HepG2 (cell line): ENCODE data around the gene PRDM12. TPM values are rescaled to one million over a fixed set of nuclear protein-coding genes. Genes with fewer than 3 reads are reported as not detected.

ENCODE experiments used
- ATAC-seq: fragments of 200-7000 bp; cut with Tn5 transposase; 3 replicates; pipeline ENCODE4 v1.9.1; 2020; ENCODE audit warnings: mild to moderate bottlenecking, moderate library complexity
- BruUV-seq: library from RNA; stranded (reverse); fragments of 400-500 nt; replicated peaks from 2 replicates; lab custom pipeline; 2021; lab: Mats Ljungman, UMichigan
- CTCF ChIA-PET: fragments of 300-600 bp; formaldehyde crosslinking; extraction: SDS; loops from one replicate; lab custom pipeline; 2021; ENCODE audit warnings: low total read pairs, inconsistent platforms, low intra/inter-chr PET ratio; lab: Yijun Ruan, JAX
- POLR2A ChIA-PET: fragments of 350-600 bp; sonication (Branson Sonifier 250); formaldehyde crosslinking; loops from one replicate; lab custom pipeline; 2020; ENCODE audit warnings: antibody characterized with exemption, inconsistent platforms; lab: Yijun Ruan, JAX
- DNase-seq: peaks from one replicate; pipeline ENCODE4 v3.0.0-alpha.2; 2015; ENCODE audit warnings: low spot score
- FAIRE-seq: peaks from 3 replicates; lab custom pipeline; 2011; peaks lifted over from hg19 to GRCh38; lab: Jason Lieb, UNC
- H2AFZ ChIP-seq: one replicate; pipeline ENCODE4 v1.6.1; 2011; ENCODE audit warnings: low read length, inconsistent platforms
- H3K27ac ChIP-seq: fragments of 300-600 bp; 3 replicates; pipeline ENCODE4 v1.8.0; 2011; ENCODE audit warnings: mixed run types, mild to moderate bottlenecking, mixed read lengths, low read length, inconsistent platforms; ENCODE audit not compliant: insufficient read depth; ENCODE audit errors: extremely low read length
- H3K27me3 ChIP-seq, 2 experiments: fragments of 200-600 bp in 1 of 2; 2 replicates in 1 of 2; 3 replicates in 1 of 2; pipeline versions ENCODE4 v1.6.0 to v1.8.0; 2011; ENCODE audit warnings: low read length in 2 of 2, mild to moderate bottlenecking in 2 of 2, moderate library complexity in 2 of 2, inconsistent platforms in 1 of 2; ENCODE audit not compliant: insufficient read depth in 2 of 2, control insufficient read depth in 1 of 2
- H3K36me3 ChIP-seq, 2 experiments: fragments of 200-600 bp in 1 of 2; replicated peaks in 1 of 2; 2 replicates in 1 of 2; 3 replicates in 1 of 2; pipeline versions ENCODE4 v1.5.1 to v1.8.0; 2011; ENCODE audit warnings: low read length in 2 of 2, inconsistent platforms in 1 of 2; ENCODE audit not compliant: insufficient read depth in 2 of 2, control insufficient read depth in 1 of 2
- H3K4me1 ChIP-seq: 2 replicates; pipeline ENCODE4 v1.5.1; 2012; ENCODE audit warnings: low read length, inconsistent platforms; ENCODE audit not compliant: insufficient read depth
- H3K4me2 ChIP-seq: 2 replicates; pipeline ENCODE4 v1.6.0; 2011; ENCODE audit warnings: low read depth, low read length, inconsistent platforms
- H3K4me3 ChIP-seq, 3 experiments: fragments of 200-600 bp in 1 of 3; sonication (generic), shearing (Covaris generic) in 1 of 3; replicated peaks in 1 of 3; 2 replicates each; pipeline ENCODE4 v1.5.1; 2011 to 2016; ENCODE audit warnings: low read length in 3 of 3, inconsistent platforms in 2 of 3, low read depth in 2 of 3, mild to moderate bottlenecking in 2 of 3, control low read depth in 1 of 3, mixed read lengths in 1 of 3; ENCODE audit not compliant: insufficient read depth in 1 of 3
- H3K79me2 ChIP-seq: one replicate; pipeline ENCODE4 v1.6.1; 2011; ENCODE audit warnings: low read length, inconsistent platforms; ENCODE audit not compliant: insufficient read depth
- H3K9ac ChIP-seq: 2 replicates; pipeline ENCODE4 v1.6.0; 2011; ENCODE audit warnings: mild to moderate bottlenecking, low read depth, low read length, inconsistent platforms; ENCODE audit not compliant: insufficient read depth
- H3K9me3 ChIP-seq: 2 replicates; pipeline ENCODE4 v1.5.1; 2012; ENCODE audit warnings: mild to moderate bottlenecking, low read length
- H4K20me1 ChIP-seq: 2 replicates; pipeline ENCODE4 v1.6.0; 2011; ENCODE audit warnings: inconsistent platforms, mild to moderate bottlenecking, low read length, moderate library complexity; ENCODE audit not compliant: insufficient read depth
- E2F2 ChIP-seq: sonication (generic); formaldehyde crosslinking; IDR thresholded peaks from 2 replicates; pipeline ENCODE4 v1.4.0; 2020; ENCODE audit warnings: missing genetic modification reagents, borderline replicate concordance
- FUBP1 ChIP-seq: sonication (generic); formaldehyde crosslinking; IDR thresholded peaks from 2 replicates; pipeline ENCODE4 v1.5.1; 2020; ENCODE audit warnings: missing genetic modification reagents, mild to moderate bottlenecking, borderline replicate concordance
- HNRNPK ChIP-seq: fragments of 200-400 bp; formaldehyde crosslinking; IDR thresholded peaks from 2 replicates; pipeline ENCODE4 v1.6.1; 2018; ENCODE audit warnings: low read length, low read depth, moderate library complexity, mild to moderate bottlenecking; ENCODE audit not compliant: poor library complexity, severe bottlenecking
- NONO ChIP-seq, 2 experiments: fragments of 450-650 bp in 1 of 2; sonication (generic) in 1 of 2; formaldehyde crosslinking in 1 of 2; IDR thresholded peaks in 1 of 2; conservative IDR thresholded peaks in 1 of 2; 2 replicates each; pipeline versions ENCODE4 v1.6.1 to v1.8.0; 2017 to 2022; ENCODE audit warnings: mild to moderate bottlenecking in 1 of 2, missing genetic modification reagents in 1 of 2, moderate library complexity in 1 of 2
- PLRG1 ChIP-seq: fragments of 450-650 bp; conservative IDR thresholded peaks from 2 replicates; pipeline ENCODE4 v1.6.1; 2016
- SP1 ChIP-seq, 2 experiments: fragments of 450-650 bp in 1 of 2; sonication (generic) in 1 of 2; formaldehyde crosslinking in 1 of 2; IDR thresholded peaks; 2 replicates each; pipeline versions ENCODE4 v1.4.0 to v1.6.1; 2016 to 2020; ENCODE audit warnings: missing genetic modification reagents in 1 of 2
- USF2 ChIP-seq, 2 experiments: sonication (generic) in 1 of 2; formaldehyde crosslinking in 1 of 2; IDR thresholded peaks; 2 replicates each; pipeline versions ENCODE4 v1.5.1 to v1.6.1; 2011 to 2020; ENCODE audit warnings: borderline replicate concordance in 1 of 2, low read depth in 1 of 2, low read length in 1 of 2, mild to moderate bottlenecking in 1 of 2, missing genetic modification reagents in 1 of 2, moderate library complexity in 1 of 2
- ZBTB42 ChIP-seq: sonication (generic); formaldehyde crosslinking; IDR thresholded peaks from 2 replicates; pipeline ENCODE4 v1.5.0; 2020; ENCODE audit warnings: mild to moderate bottlenecking, missing genetic modification reagents
- ZNF280D ChIP-seq: sonication (generic); formaldehyde crosslinking; IDR thresholded peaks from 2 replicates; pipeline ENCODE4 v1.5.1; 2020; ENCODE audit warnings: mild to moderate bottlenecking, missing genetic modification reagents
- ZNF552 ChIP-seq: sonication (generic); formaldehyde crosslinking; IDR thresholded peaks from 2 replicates; pipeline ENCODE4 v1.9.0; 2022; ENCODE audit warnings: missing genetic modification reagents, mild to moderate bottlenecking, borderline replicate concordance
- ZNF615 ChIP-seq: sonication (generic); formaldehyde crosslinking; IDR thresholded peaks from 2 replicates; pipeline ENCODE4 v1.5.0; 2020; ENCODE audit warnings: mild to moderate bottlenecking, missing genetic modification reagents, borderline replicate concordance
- ZNF674 ChIP-seq: sonication (generic); formaldehyde crosslinking; IDR thresholded peaks from 2 replicates; pipeline ENCODE4 v1.5.0; 2020; ENCODE audit warnings: low read depth, mild to moderate bottlenecking, missing genetic modification reagents
- WGBS: methylation state at CpG from one replicate; pipeline ENCODE4 v1.1.6; 2017; ENCODE audit warnings: low lambda C conversion rate; 5-methylcytosine and 5-hydroxymethylcytosine counted together
- in situ Hi-C: cut with HindIII; loops from 2 replicates; pipeline ENCODE4 v1.10.0; 2017; ENCODE audit warnings: low pct_unique_long_range_greater_than_20kb; ENCODE audit not compliant: extremely low pct_ligation_motif_present
- intact Hi-C: fragments of 100-400 bp; cut with micrococcal nuclease; formaldehyde crosslinking; loops from one replicate; pipeline ENCODE4 v1.10.0; 2022; ENCODE audit not compliant: unreplicated experiment
- polyA plus RNA-seq, 8 experiments: library from polyadenylated mRNA; depleted of rRNA in 3 of 8; stranded (reverse) in 7 of 8; unstranded in 1 of 8; fragments of >200 nt; fragmentation: Illumina TruSeq in 4 of 8; extraction: Trizol in 4 of 8; gene quantifications; 2 replicates each; pipeline versions ENCODE4 v1.2.1 to v1.2.3, GENCODE V29; 2011 to 2016; ENCODE audit warnings: low read depth in 4 of 8, missing spikeins in 1 of 8, mixed read lengths in 1 of 8; ENCODE audit not compliant: insufficient read depth in 1 of 8
- total RNA-seq, 5 experiments: library from RNA; depleted of rRNA; stranded (reverse); fragments of >200 nt; fragmentation: Illumina TruSeq; extraction: Trizol; gene quantifications; 2 replicates each; pipeline ENCODE4 v1.2.3, GENCODE V29; 2016; ENCODE audit warnings: low read depth in 1 of 5

The PRDM12 gene
- total and polyA plus RNA-seq, 2 of the 13 experiments (the other 11 are each of a cell fraction or from before 2014, with no cell fraction given) = 0.04 to 0.07 TPM

GRCh38 chr9:130693426-130694191 is 29.2 kb downstream of the PRDM12 start, which contains the start of gene EXOSC2:
TSS of gene EXOSC2 (plus strand) at chr9:130693780. CDS start at chr9:130693792, 12 bp downstream.
- Histone ChIP-seq H3K27ac (peak within 1 kb of the TSS; percentile 67), H3K9me3 (no peaks in the 10 kb centered on the region), H3K4me2 (peak within 1 kb of the TSS; percentile 95), H3K27me3 (peaks cover 0 to 3% of the 10 kb centered on the region in 2 experiments; a peak in 1 of 5 replicates), H3K36me3 (peaks cover 13 to 25% of the 10 kb centered on the region in 2 experiments), H3K4me3 (peak within 1 kb of the TSS; percentile 77 to 97 (median 89)), H3K79me2 (peaks cover 41% of the 10 kb centered on the region), H3K9ac (peak within 1 kb of the TSS; percentile 94), H4K20me1 (no peaks in the 10 kb centered on the region), H3K4me1 (peaks cover 59% of the 10 kb centered on the region), H2AFZ (peak within 1 kb of the TSS; percentile 89)
- ATAC-seq = peak; percentile 86
- peak; percentile 79 for FAIRE-seq
- ChIA-PET CTCF (no interaction called here), POLR2A (interaction anchor here (0.6 to 1.9 kb wide), 12 partner anchors 10 to 726 kb away, joined by 3 to 12 read pairs (median 4); no protein-coding TSS in a partner anchor)
- no TSS peak for BruUV-seq
- in situ Hi-C loops (no loop called here), intact Hi-C loops (no loop called here)
- WGBS = 2% methylated on average over 15 of the region's 40 CpGs
- DNase-seq = peak; percentile 95
- TF ChIP-seq E2F2 (peak; percentile 69; the same call in 1 of the 2 replicates), SP1 (IDR thresholded peaks at IDR 0.05) (no peak), SP1 (CRISPR knock-in tag; IDR thresholded peaks at IDR 0.05) (no peak), ZNF552 (CRISPR knock-in tag) (peak; percentile 48; the same call in 1 of the 2 replicates), FUBP1 (no peak), ZBTB42 (peak; percentile 85; the same call in 1 of the 2 replicates), NONO (IDR thresholded peaks at IDR 0.05) (no peak), NONO (CRISPR knock-in tag; conservative IDR thresholded peaks at IDR 0.05) (peak; percentile 69; the same call in 1 of the 2 replicates), ZNF615 (CRISPR knock-in tag) (0 out of 2 replicates have a peak, but pooled peaks have one; percentile 45), ZNF280D (CRISPR knock-in tag) (0 out of 2 replicates have a peak, but pooled peaks have one; percentile 50), ZNF674 (CRISPR knock-in tag) (no peak), USF2 (IDR thresholded peaks at IDR 0.05; ENCODE audit: low read depth, low read length) (no peak), USF2 (CRISPR knock-in tag; IDR thresholded peaks at IDR 0.05; ENCODE audit: borderline replicate concordance) (no peak), PLRG1 (no peak), HNRNPK (no peak)
